Kidney epithelial cell (primary cell): Measurements from ENCODE around the gene GRIK4. TPM values are rescaled to one million over a fixed set of nuclear protein-coding genes. Genes with fewer than 3 reads are reported as not detected.
A peak's percentile ranks its signal among the peaks of the same experiment; 100 is the strongest.

Source experiments
- DNase-seq: peaks from one replicate; pipeline ENCODE4 v3.0.0-alpha.2; 2010; ENCODE audit warnings: low read depth
- H3K27me3 ChIP-seq: 2 replicates; pipeline ENCODE4 v1.6.0; 2011; ENCODE audit warnings: low read length; ENCODE audit not compliant: control insufficient read depth, insufficient read depth
- H3K36me3 ChIP-seq: 2 replicates; pipeline ENCODE4 v1.5.1; 2011; ENCODE audit warnings: low read length; ENCODE audit not compliant: control insufficient read depth, insufficient read depth
- H3K4me3 ChIP-seq: 2 replicates; pipeline ENCODE4 v1.5.1; 2011; ENCODE audit warnings: low read depth, mild to moderate bottlenecking, control low read depth, low read length
- CTCF ChIP-seq: IDR thresholded peaks from 2 replicates; pipeline ENCODE4 v1.5.1; 2011; ENCODE audit warnings: mild to moderate bottlenecking, moderate library complexity, low read length, control low read depth, inconsistent platforms; ENCODE audit not compliant: insufficient read depth, poor library complexity, severe bottlenecking
- total RNA-seq: library from RNA; depleted of rRNA; stranded (reverse); fragments of >200 nt; gene quantifications from 2 replicates; pipeline ENCODE4 v1.2.3, GENCODE V29; 2015

GRIK4 gene
- total RNA-seq, 1 donor from 2014 or later, result 0.17 TPM

- peak; percentile 26 for DNase-seq
- TF ChIP-seq CTCF, result peak; percentile 97
- Histone ChIP-seq H3K27me3 (peaks cover 6% of the 10 kb centered on the region), H3K36me3 (no peaks in the 10 kb centered on the region), H3K4me3 (no peak overlapping the region)
Observed at GRCh38 chr11:120952461-120953434, 441.2 kb downstream of the GRIK4 start.

GRCh38 chr11:120954381-120954780, 442.8 kb downstream of the GRIK4 start:
- TF ChIP-seq CTCF, result no peak
- H3K27me3 ChIP-seq, result peaks cover 9% of the 10 kb centered on the region

GRCh38 chr11:120956710-120957495, 445.4 kb downstream of the GRIK4 start:
- Histone ChIP-seq H3K36me3 (no peaks in the 10 kb centered on the region), H3K27me3 (peaks cover 6% of the 10 kb centered on the region), H3K4me3 (no peak overlapping the region)
- TF ChIP-seq CTCF, result no peak
- DNase-seq, result no peak

More at GRCh38 chr11:120954381-120954780, 442.8 kb downstream of the GRIK4 start:
- no peak overlapping the region for H3K4me3 ChIP-seq
- no peak for DNase-seq
- H3K36me3 ChIP-seq, result no peaks in the 10 kb centered on the region

GRCh38 chr11:120958185-120958584, 446.6 kb downstream of the GRIK4 start:
- H3K36me3 ChIP-seq, result no peaks in the 10 kb centered on the region
- peaks cover 5% of the 10 kb centered on the region for H3K27me3 ChIP-seq
- no peak overlapping the region for H3K4me3 ChIP-seq
- no peak for TF ChIP-seq CTCF
- no peak for DNase-seq

- no peak for DNase-seq
- no peaks in the 10 kb centered on the region for H3K36me3 ChIP-seq
- no peak for TF ChIP-seq CTCF
- no peak overlapping the region for H3K4me3 ChIP-seq
- peaks cover 5% of the 10 kb centered on the region for H3K27me3 ChIP-seq
Observed at GRCh38 chr11:120959189-120959588, 447.6 kb downstream of the GRIK4 start.
